Activated T-helper 1 cell treated with anti-CD3 and anti-CD28 coated beads, Interleukin-12 subunit alpha, Interleukin-12 subunit beta, Interleukin-2, Interleukin-4 antibody, amounts not matched to agents 30 ng/mL and 10 ng/mL and 1 ng/mL, durations not matched to agents 14 hours and 24 hours and 36 hours (primary cell): Measurements from ENCODE around the gene HOXD11. TPM values are rescaled to one million over a fixed set of nuclear protein-coding genes. Genes with fewer than 3 reads are reported as not detected.

Experiments used
- DNase-seq: peaks from one replicate; pipeline ENCODE4 v3.0.0; 2021; ENCODE audit warnings: low spot score
- H3K27ac Mint-ChIP-seq: one replicate; pipeline ENCODE4 v1.8.0; 2021; ENCODE audit warnings: mild to moderate bottlenecking, mixed read lengths
- H3K27me3 Mint-ChIP-seq: one replicate; pipeline ENCODE4 v1.8.0; 2022; ENCODE audit warnings: mild to moderate bottlenecking, moderate library complexity, mixed read lengths; ENCODE audit not compliant: insufficient read depth
- H3K36me3 Mint-ChIP-seq: one replicate; pipeline ENCODE4 v1.8.0; 2021; ENCODE audit warnings: low read depth, mixed read lengths
- H3K4me1 Mint-ChIP-seq: one replicate; pipeline ENCODE4 v1.8.0; 2021; ENCODE audit warnings: low read depth, mixed read lengths
- H3K4me3 Mint-ChIP-seq: one replicate; pipeline ENCODE4 v1.8.0; 2021; ENCODE audit warnings: mild to moderate bottlenecking, moderate library complexity, mixed read lengths
- H3K9me3 Mint-ChIP-seq: one replicate; pipeline ENCODE4 v1.8.0; 2021; ENCODE audit warnings: mixed read lengths
- intact Hi-C: fragments of 100-400 bp; cut with micrococcal nuclease; formaldehyde crosslinking; loops from one replicate; pipeline ENCODE4 v1.15.1; 2024
- total RNA-seq: library from RNA; stranded (reverse); gene quantifications from 2 replicates; pipeline ENCODE4 v1.2.3, GENCODE V29; 2022

HOXD11 gene
- total RNA-seq, 1 donor from 2014 or later = not detected

DNA sequence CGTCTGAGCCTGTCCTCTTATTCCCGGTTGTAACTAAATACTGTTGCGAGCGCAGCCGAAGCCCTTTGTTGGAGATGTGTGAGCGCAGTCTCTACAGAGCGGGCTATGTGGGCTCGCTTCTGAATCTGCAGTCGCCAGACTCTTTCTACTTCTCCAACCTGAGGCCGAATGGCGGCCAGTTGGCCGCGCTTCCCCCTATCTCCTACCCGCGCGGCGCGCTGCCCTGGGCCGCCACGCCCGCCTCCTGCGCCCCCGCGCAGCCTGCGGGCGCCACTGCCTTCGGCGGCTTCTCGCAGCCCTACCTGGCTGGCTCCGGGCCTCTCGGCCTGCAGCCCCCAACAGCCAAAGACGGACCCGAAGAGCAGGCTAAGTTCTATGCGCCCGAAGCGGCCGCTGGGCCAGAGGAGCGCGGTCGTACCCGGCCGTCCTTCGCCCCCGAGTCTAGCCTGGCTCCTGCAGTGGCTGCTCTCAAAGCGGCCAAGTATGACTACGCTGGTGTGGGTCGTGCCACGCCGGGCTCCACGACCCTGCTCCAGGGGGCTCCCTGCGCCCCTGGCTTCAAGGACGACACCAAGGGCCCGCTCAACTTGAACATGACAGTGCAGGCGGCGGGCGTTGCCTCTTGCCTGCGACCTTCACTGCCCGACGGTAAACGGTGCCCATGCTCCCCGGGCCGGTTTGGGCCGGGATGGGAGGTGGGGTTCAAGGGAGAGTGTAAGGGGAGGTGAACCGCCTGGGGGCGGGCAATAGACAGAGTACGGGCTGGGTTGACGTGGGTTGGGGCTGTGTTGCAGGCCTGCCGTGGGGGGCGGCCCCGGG, 7.1 kb upstream of the HOXD11 start, which contains the start of gene HOXD12:
TSS of gene HOXD12 (plus strand) at position 68 of the 819 bp plus-strand sequence. CDS start at position 75, 7 bp downstream.
- Mint-ChIP-seq H3K9me3 (no peaks in the 10 kb centered on the region), H3K4me1 (peaks cover 10% of the 10 kb centered on the region), H3K4me3 (no peak within 1 kb of the TSS), H3K36me3 (no peaks in the 10 kb centered on the region), H3K27ac (peak within 1 kb of the TSS; percentile 34), H3K27me3 (peaks cover 89% of the 10 kb centered on the region)
- intact Hi-C loops = no loop called here
- DNase-seq = no peak

DNA sequence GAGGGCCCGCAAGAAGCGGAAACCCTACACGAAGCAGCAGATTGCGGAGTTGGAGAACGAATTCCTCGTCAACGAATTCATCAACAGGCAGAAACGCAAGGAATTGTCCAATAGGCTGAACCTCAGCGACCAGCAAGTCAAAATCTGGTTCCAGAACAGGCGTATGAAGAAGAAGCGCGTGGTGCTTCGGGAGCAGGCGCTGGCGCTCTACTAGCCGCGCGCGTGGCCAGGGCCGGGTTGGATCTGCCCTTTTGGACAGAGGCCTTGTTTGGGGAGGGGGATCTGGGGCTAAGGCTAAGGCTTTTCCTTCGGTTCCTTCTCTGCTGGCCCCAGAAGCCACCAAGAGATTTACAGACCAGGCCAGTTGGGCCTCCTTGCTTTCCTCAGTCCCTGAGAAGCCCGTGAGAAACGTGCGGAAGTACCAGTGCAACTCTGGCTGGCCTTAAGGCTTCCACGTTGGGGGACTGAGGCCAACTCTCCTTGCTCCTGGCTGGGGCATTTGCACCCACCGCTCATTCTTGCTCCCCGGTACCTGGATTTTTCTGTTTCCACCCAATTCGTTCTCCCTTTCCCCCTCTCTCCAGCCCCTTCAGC, 6.4 kb upstream of the HOXD11 start:
- no peaks in the 10 kb centered on the region for H3K9me3 Mint-ChIP-seq
- H3K27ac Mint-ChIP-seq = no peak overlapping the region
- peaks cover 90% of the 10 kb centered on the region for H3K27me3 Mint-ChIP-seq
- no peaks in the 10 kb centered on the region for H3K36me3 Mint-ChIP-seq
- intact Hi-C loops = no loop called here
- H3K4me3 Mint-ChIP-seq = no peak overlapping the region
- DNase-seq = no peak
- peaks cover 10% of the 10 kb centered on the region for H3K4me1 Mint-ChIP-seq

DNA sequence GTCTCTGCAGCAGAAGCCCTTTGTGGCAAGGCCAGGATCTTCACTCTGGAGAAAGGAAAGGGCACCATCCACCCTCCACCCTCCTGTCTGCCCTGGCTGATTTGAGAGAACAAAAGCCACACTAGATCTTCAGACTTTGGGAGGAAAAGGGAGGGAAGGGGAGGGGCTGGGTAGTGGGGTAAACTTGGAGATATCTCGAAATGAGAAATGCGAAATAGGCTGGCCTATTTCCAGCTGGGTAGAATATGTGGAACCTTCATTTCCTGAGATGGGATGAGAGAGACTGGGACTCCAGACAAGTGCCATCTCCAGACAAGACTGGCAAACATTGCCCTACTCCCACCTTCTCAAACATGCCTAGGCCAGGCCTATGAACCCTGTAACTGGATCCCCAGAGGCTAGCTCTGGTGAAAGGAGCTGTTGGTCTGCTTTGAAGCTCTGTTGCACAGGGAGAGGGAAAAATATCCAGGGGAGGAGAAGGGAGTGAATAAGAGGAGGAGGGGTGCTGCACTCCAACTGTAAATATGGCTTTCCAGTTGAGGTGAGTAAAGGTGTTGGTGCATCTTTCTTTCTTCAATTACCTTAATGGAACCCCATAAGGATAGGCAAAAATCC, 5.8 kb upstream of the HOXD11 start:
- DNase-seq = no peak
- no peak overlapping the region for H3K27ac Mint-ChIP-seq
- H3K4me3 Mint-ChIP-seq = no peak overlapping the region
- peaks cover 2% of the 10 kb centered on the region for H3K36me3 Mint-ChIP-seq
- H3K27me3 Mint-ChIP-seq = peaks cover 92% of the 10 kb centered on the region
- intact Hi-C loops = no loop called here
- peaks cover 15% of the 10 kb centered on the region for H3K4me1 Mint-ChIP-seq
- H3K9me3 Mint-ChIP-seq = no peaks in the 10 kb centered on the region

DNA sequence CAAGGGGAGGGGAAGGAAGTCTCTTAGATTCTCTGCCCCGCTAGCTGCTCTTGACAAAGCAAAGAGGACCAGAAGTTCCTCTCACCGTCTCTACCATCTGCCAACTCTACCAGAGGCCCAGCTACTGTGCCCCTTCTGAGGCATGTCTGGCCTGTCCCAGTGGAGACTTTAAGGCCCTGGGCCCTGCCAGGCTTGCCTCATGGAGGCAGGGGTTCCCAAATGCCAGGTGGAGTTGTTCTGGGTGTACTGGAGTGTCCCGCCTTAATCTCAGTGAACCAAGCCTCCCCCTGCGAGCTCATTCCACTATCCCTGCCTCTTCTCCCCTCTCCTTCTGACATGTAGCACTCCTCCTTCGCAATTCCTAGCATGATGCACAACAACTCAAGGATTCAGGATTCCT, 5.2 kb upstream of the HOXD11 start:
- no peak overlapping the region for H3K27ac Mint-ChIP-seq
- no peaks in the 10 kb centered on the region for H3K9me3 Mint-ChIP-seq
- no peak overlapping the region for H3K4me3 Mint-ChIP-seq
- H3K4me1 Mint-ChIP-seq = peaks cover 12% of the 10 kb centered on the region
- H3K27me3 Mint-ChIP-seq = peaks cover 88% of the 10 kb centered on the region
- intact Hi-C loops = no loop called here
- peaks cover 3% of the 10 kb centered on the region for H3K36me3 Mint-ChIP-seq
- no peak for DNase-seq

DNA sequence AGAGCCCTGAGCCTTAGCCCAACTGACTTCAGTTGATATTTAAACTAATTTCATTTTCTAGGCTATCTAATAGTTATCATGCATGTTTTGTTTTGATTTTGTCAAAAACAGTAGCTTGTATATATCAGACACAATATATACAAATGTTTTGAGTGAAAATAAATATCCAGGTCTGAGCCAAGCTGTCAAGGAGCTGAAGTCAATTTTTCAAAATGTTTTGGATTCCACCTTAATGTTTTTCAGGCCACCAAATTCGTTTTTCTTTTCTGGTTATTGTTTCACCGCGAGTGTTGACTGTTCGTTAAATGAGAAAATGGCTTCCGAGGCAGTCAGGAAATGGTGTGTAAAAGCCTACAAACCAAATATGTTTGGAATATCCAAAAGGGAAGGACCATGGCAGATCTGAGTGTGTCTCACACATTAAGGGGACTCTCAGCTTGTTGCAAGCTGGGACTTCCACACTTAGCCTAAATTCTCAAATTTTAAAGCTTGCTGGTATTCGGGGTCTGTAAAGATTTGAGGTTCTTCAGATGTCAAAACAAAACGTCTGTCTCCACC, 4.7 kb upstream of the HOXD11 start:
- no peak for DNase-seq

DNA sequence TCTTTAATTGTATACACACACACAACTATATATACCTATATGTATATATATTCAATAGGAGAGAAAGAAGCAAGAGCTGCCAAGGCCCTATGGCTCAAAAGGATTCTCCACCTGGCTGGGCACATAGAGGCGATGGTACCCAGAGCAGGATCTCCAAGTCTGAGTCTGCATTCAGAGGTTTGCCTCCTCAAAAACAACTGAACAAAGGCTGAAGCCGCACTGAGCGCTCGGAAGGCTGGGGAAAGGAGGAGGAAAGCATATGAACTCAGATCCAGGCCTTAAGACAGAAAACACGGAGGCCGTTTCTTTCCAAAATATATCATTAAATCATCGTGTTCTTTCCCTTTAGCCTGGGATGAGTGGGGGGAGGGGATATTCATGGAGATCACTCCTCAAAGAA, 3.9 kb upstream of the HOXD11 start:
- no peaks in the 10 kb centered on the region for H3K9me3 Mint-ChIP-seq
- peaks cover 79% of the 10 kb centered on the region for H3K27me3 Mint-ChIP-seq
- no peak overlapping the region for H3K4me3 Mint-ChIP-seq
- H3K4me1 Mint-ChIP-seq = peaks cover 7% of the 10 kb centered on the region
- H3K36me3 Mint-ChIP-seq = peaks cover 3% of the 10 kb centered on the region
- intact Hi-C loops = no loop called here
- DNase-seq = no peak
- H3K27ac Mint-ChIP-seq = no peak overlapping the region

More for the DNA sequence above, 4.7 kb upstream of the HOXD11 start:
- Mint-ChIP-seq H3K27me3 (peaks cover 87% of the 10 kb centered on the region), H3K4me3 (no peak overlapping the region), H3K4me1 (peaks cover 7% of the 10 kb centered on the region), H3K36me3 (peaks cover 3% of the 10 kb centered on the region), H3K9me3 (no peaks in the 10 kb centered on the region), H3K27ac (no peak overlapping the region)
- intact Hi-C loops = no loop called here

DNA sequence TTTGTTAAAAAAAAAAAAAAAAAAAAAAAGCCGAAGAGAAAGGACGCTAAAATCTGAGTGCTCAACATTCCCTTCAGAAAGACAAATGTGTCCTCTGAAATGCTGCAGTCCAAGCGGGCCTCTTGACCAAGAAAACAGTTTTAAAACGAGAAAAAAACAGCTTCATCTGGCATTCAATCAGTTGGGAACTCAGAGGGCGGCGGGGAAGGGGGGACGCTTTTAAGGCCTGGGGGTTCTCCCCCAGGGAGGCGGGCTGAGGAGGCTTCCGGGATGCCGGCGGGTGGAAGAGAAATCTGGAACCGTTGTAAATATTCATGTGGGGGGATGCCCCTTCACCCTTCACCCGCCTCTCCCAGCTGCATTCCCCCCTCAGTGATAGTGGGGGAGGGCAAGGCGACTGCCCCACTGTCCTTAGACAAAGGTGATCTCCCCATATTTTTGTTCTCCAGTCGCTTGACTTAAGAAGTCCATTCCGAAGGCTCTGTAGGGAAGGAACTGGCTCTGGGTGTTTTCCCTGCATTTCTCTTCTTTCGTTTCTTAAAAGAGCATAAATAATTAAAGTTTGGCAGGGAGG, 3.3 kb upstream of the HOXD11 start:
- Mint-ChIP-seq H3K27me3 (peaks cover 77% of the 10 kb centered on the region), H3K36me3 (peaks cover 3% of the 10 kb centered on the region), H3K4me1 (peaks cover 7% of the 10 kb centered on the region), H3K9me3 (no peaks in the 10 kb centered on the region), H3K4me3 (no peak overlapping the region), H3K27ac (no peak overlapping the region)
- no peak for DNase-seq
- intact Hi-C loops = no loop called here

DNA sequence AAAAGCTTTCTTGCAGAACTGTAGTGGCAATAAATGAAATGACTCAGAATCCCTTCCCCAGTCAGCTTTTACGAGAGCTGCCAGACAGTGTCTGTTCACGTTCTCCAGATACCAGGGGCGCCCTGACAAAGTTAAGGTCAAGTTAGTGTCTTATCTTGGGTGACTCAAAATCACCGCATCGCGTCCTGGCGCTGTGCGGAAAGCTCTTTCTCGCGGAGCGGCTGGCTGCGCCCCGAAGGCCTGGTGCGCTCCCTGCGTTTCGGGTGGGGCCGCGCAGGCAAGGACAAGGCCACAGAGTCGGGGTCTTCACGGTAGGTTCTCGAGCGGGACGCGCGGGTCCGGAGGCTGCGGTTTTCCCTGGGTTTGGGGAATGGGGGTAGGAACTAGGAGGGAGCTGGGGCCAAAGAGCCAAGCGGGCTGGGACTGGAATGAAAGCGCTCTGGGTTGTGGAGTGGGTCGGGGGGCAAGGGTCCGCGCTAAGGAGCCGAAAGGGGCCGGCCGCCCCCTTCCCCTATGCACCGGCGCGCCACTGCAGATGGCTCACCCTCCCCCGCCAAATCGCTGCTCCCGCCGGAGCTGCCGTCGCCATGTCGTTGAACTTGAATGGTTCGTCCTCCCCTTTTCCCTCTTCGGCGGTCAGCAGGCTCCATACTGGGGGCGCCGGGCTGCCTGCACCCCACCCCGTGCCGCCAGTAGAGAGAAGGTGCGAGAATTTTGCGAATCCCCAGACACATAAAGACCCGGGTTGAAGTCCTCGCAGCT, 2.6 kb upstream of the HOXD11 start:
- intact Hi-C loops = no loop called here
- Mint-ChIP-seq H3K36me3 (peaks cover 3% of the 10 kb centered on the region), H3K4me1 (peaks cover 7% of the 10 kb centered on the region), H3K27ac (no peak overlapping the region), H3K27me3 (peaks cover 77% of the 10 kb centered on the region), H3K4me3 (no peak overlapping the region), H3K9me3 (no peaks in the 10 kb centered on the region)
- DNase-seq = no peak

DNA sequence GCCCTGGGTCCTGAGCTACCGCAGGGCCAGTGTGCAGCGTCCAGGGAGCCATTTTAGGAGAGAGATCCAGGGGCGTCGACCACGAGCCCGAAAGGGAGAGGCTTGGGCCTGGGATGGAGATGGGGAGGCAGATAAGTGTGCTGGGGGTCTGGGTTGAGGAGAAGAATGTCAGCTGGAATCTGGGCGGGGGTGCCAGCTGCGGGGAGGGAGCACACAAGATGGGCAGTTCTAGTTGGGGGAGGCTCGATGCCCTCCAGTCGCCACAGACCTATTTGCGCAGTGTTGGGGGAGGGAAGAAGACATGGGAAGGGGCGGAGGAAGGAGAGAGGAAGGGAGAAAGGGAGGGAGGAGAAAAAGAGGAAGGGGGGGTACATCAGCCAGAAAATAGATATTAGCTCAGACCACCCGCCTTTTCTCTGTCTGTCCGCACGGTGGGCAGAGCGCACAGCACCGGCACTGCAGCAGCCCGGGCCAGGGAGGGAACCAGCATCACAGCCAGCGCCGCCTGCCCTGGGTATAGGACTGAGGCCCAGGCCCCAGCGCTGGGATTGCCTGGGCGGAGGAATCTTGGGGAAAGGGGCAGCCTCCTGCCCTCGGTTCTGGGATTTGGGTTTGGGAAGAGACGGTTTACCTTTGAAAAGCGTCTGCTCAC, 1.9 kb upstream of the HOXD11 start:
- no peak for DNase-seq
- H3K4me3 Mint-ChIP-seq = no peak overlapping the region
- intact Hi-C loops = no loop called here

DNA sequence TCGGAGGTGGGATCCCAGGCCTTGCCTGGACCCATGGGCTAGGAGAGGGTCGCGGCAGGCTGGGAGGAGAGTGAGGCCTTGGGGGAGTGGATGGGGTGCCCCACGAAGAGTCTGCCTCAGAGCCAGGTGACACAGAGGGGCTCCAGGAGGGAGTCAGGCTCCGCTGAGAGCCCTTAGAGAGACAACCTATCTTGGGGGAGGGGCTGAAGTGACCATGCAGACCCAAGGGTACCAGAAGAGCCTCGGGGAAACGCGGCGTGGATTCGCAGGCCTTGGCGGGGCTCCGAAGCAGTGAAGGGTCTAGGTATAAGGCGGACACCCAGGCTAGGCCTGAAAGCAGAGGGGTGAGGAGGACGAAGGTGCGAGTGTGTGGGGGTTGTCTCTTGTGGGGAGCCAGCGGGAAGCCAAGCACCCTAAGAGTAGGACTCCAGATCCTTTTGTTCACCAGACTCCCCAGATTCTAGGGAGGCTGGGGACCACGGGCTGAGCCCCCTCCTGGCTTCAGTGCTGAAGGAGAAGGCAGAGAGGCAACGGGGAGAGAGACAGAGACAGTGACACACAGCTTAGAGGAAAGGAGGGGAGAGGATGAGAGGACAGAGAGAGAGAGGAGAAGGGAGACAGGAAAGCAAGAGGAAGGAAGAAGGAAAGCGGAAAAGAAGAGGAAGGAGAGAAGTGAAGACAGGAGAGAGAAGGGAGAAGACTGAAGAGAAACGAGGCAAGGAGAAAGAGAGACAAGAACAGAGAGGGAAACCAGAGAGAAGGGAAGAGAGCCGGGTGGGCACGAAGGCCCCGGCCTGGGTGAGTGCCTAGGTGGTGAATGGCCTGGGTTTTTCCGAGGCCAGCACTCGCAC, 1.1 kb upstream of the HOXD11 start:
- no peaks in the 10 kb centered on the region for H3K9me3 Mint-ChIP-seq
- peaks cover 7% of the 10 kb centered on the region for H3K4me1 Mint-ChIP-seq
- H3K36me3 Mint-ChIP-seq = peaks cover 3% of the 10 kb centered on the region
- H3K27me3 Mint-ChIP-seq = peaks cover 79% of the 10 kb centered on the region
- no peak overlapping the region for H3K4me3 Mint-ChIP-seq
- peak overlapping the region; percentile 59 for H3K27ac Mint-ChIP-seq
- no peak for DNase-seq
- intact Hi-C loops = no loop called here

More for the DNA sequence above, 1.9 kb upstream of the HOXD11 start:
- peaks cover 7% of the 10 kb centered on the region for H3K4me1 Mint-ChIP-seq
- peaks cover 3% of the 10 kb centered on the region for H3K36me3 Mint-ChIP-seq
- peaks cover 82% of the 10 kb centered on the region for H3K27me3 Mint-ChIP-seq
- H3K27ac Mint-ChIP-seq = peak overlapping the region; percentile 59
- H3K9me3 Mint-ChIP-seq = no peaks in the 10 kb centered on the region

DNA sequence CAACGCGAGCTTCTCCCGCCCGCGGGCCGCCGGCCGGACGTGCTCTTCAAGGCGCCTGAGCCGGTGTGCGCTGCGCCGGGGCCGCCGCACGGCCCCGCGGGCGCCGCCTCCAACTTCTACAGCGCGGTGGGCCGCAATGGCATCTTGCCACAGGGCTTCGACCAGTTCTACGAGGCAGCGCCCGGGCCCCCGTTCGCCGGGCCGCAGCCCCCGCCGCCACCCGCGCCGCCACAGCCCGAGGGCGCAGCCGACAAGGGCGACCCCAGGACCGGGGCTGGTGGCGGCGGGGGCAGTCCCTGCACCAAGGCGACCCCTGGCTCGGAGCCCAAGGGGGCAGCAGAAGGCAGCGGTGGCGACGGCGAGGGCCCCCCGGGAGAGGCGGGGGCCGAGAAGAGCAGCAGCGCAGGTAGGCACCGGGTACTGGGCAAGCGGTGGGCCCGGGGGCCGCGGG, 676 bp downstream of the HOXD11 start:
- Mint-ChIP-seq H3K4me3 (no peak overlapping the region), H3K4me1 (peaks cover 7% of the 10 kb centered on the region)
- intact Hi-C loops = no loop called here

More for the DNA sequence above, 676 bp downstream of the HOXD11 start:
- no peaks in the 10 kb centered on the region for H3K9me3 Mint-ChIP-seq
- peaks cover 3% of the 10 kb centered on the region for H3K36me3 Mint-ChIP-seq
- no peak for DNase-seq
- H3K27ac Mint-ChIP-seq = no peak overlapping the region
- peaks cover 78% of the 10 kb centered on the region for H3K27me3 Mint-ChIP-seq
